22Rv1 (cell line): ENCODE measurements around the gene YIPF3.
A peak's percentile ranks its signal among the peaks of the same experiment; 100 is the strongest.

ENCODE experiments used
- H3K27ac ChIP-seq: fragments of 450-650 bp; 2 replicates; pipeline ENCODE4 v1.5.1; 2017
- CTCF ChIP-seq: fragments of 450-650 bp; IDR thresholded peaks from 2 replicates; pipeline ENCODE4 v1.5.1; 2017; ENCODE audit warnings: mild to moderate bottlenecking
- ZFX ChIP-seq: fragments of 450-650 bp; IDR thresholded peaks from 2 replicates; pipeline ENCODE4 v1.6.1; 2017; ENCODE audit warnings: antibody characterized with exemption, borderline replicate concordance

YIPF3 gene

DNA sequence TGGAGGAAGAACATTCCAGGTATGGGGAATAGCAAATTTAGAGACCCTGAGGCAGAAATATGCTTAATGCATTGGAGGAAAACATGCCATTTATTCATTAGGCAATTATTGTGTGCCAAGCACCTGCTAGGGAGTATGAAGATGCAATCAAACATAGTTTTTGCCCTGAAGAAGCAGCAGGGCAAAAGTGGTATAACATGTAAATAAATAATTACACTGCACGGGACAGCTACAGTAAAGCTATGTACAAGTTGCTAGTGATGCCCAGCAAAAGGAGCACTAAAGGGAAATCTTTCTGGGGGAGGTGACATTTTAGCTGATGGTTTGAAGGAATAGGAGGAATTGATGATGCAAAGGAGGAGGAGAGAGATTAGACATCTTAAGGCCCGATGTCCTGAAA, 40.0 kb downstream of the YIPF3 start:
- H3K27ac ChIP-seq: peak overlapping the region; percentile 54; the same call in 1 of the 2 replicates
- TF ChIP-seq CTCF: no peak
- no peak for TF ChIP-seq ZFX

- no peak for TF ChIP-seq CTCF
- no peak overlapping the region for H3K27ac ChIP-seq
Observed at GRCh38 chr6:43475516-43475915, 41.2 kb downstream of the YIPF3 start.

GRCh38 chr6:43472515-43472914, 44.2 kb downstream of the YIPF3 start:
- TF ChIP-seq ZFX (no peak), CTCF (no peak)
- no peak overlapping the region for H3K27ac ChIP-seq

DNA sequence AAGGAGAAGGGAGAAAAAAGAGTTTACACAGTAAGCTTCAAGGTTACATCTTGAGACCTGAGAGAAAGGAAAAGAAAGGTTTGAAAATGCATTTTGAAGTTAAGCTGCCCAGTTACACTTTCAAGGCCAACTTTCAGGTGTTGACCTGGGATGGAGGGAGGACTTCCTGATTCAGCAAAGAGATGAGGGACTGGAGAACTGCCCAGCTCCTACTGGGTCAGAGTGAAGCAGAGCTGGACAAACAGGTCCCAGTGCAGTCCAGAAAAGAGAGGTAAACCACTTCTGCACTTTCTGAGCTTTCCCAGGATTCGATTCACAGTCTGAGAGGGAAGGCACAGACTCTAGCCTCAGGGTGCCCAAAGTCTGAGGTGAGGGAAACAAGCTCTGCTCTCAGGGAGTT, 45.3 kb downstream of the YIPF3 start:
- TF ChIP-seq ZFX: no peak
- no peak overlapping the region for H3K27ac ChIP-seq

DNA sequence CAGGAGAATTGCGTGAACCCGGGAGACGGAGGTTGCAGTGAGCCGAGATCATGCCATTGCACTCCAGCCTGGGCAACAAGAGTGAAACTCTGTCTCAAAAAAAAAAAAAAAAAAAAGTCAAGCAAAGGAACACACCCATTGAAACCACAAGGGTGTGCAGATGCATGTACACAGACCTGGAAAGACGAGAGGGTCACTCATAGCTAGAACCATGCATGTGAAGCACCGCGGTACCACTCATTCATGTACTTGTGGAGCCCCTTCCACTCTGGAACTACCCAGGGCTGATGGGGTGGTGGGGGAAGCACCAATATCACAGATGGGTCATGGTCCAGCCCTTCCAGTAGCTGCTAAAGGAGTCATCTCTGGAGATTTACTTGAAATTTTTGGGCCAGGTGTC, 46.8 kb downstream of the YIPF3 start:
- TF ChIP-seq ZFX (no peak), CTCF (no peak)
- H3K27ac ChIP-seq: no peak overlapping the region

DNA sequence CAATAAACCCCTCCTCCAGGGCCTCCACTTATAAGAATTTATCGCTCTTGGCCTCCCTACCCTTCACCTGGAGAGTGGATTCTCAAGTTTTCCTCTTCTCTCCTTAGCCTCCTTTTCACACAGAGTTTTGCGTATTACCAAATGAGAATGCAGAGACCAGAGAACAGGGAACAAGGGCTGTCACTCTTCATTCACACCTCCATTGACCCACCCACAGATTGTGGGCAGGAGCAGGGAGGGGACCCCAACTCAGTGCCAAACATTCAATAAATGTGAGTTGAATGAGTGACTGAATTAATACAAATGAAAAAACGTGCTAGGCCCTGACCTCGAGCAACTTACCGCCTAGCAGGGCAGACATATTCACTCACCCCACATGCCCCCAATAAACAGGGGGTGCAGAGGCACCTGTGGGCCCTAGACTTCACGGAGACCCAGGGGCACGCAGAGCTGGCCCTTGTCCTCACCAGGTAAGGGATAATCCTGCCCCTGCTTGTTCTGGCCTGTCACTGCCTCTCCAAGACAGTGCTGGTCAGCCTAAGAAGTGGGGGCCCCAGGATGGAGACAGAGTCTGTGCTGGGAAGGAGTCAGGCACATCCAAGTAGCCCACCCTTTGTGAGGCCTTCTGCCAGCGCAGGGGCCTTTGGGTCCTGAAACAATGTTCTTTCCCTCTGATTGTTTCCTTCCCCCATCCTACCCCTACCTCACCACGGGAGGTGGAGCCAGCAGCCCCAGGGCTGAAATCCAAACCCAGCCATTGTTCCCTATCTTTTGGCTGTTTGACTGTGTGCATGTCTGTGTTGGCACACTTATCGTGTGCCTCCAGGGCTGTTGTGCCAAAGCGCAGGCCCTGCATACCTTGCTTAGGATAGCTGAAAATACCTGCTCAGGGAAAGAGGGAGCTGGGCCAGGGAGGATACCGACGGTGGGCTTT, 47.7 kb downstream of the YIPF3 start:
- H3K27ac ChIP-seq: no peak overlapping the region
- no peak for TF ChIP-seq CTCF
- TF ChIP-seq ZFX: no peak

GRCh38 chr6:43468240-43468639, 48.5 kb downstream of the YIPF3 start:
- TF ChIP-seq ZFX (no peak), CTCF (no peak)
- H3K27ac ChIP-seq: no peak overlapping the region
